Measurements from ENCODE around the gene CEACAM4.
"Not testable (repeated sequence)": the region's sequence is repeated elsewhere in the genome, so short reads cannot be mapped to it uniquely, and the experiment has no call there.

The CEACAM4 gene

GRCh38 chr19:41626877-41627276 is at the start of gene CEACAM4:
TSS of gene CEACAM4 (minus strand) at chr19:41627074. CDS start at chr19:41626963, 111 bp downstream.
- no peak within 1 kb of the TSS for H3K27ac ChIP-seq (ENCODE audit: low read depth, low read length)
- H3K4me1 ChIP-seq (ENCODE audit: control insufficient read depth, insufficient read depth, low read length): no peaks in the 10 kb centered on the region
- H3K36me3 ChIP-seq (ENCODE audit: control insufficient read depth, insufficient read depth, low read length): no peaks in the 10 kb centered on the region
- peaks cover 4% of the 10 kb centered on the region; the same call in 1 of the 2 replicates for H3K9me3 ChIP-seq (ENCODE audit: control insufficient read depth, insufficient read depth, low read depth, low read length)
- no peak within 1 kb of the TSS for H3K4me3 ChIP-seq (ENCODE audit: low read depth, low read length)
- peaks cover 59% of the 10 kb centered on the region for H3K27me3 ChIP-seq (ENCODE audit: control insufficient read depth, insufficient read depth, low read length)
- H3K9ac ChIP-seq (ENCODE audit: low read length): no peak within 1 kb of the TSS

GRCh38 chr19:41671486-41671885 is 44.6 kb upstream of the CEACAM4 start:
- Histone ChIP-seq H3K9ac (ENCODE audit: low read length) (no peak overlapping the region), H3K4me1 (ENCODE audit: control insufficient read depth, insufficient read depth, low read length) (no peaks in the 10 kb centered on the region), H3K9me3 (ENCODE audit: control insufficient read depth, insufficient read depth, low read depth, low read length) (peaks cover 4% of the 10 kb centered on the region; the same call in 1 of the 2 replicates), H3K4me3 (ENCODE audit: low read depth, low read length) (no peak overlapping the region), H3K27ac (ENCODE audit: low read depth, low read length) (no peak overlapping the region), H3K27me3 (ENCODE audit: control insufficient read depth, insufficient read depth, low read length) (peaks cover 43% of the 10 kb centered on the region), H3K36me3 (ENCODE audit: control insufficient read depth, insufficient read depth, low read length) (no peaks in the 10 kb centered on the region)

- H3K27me3 ChIP-seq (ENCODE audit: control insufficient read depth, insufficient read depth, low read length): peaks cover 40% of the 10 kb centered on the region
- H3K4me3 ChIP-seq (ENCODE audit: low read depth, low read length): no peak overlapping the region
- H3K9ac ChIP-seq (ENCODE audit: low read length): no peak overlapping the region
- no peaks in the 10 kb centered on the region for H3K36me3 ChIP-seq (ENCODE audit: control insufficient read depth, insufficient read depth, low read length)
- H3K27ac ChIP-seq (ENCODE audit: low read depth, low read length): no peak overlapping the region
- H3K4me1 ChIP-seq (ENCODE audit: control insufficient read depth, insufficient read depth, low read length): no peaks in the 10 kb centered on the region
- peaks cover 10% of the 10 kb centered on the region for H3K9me3 ChIP-seq (ENCODE audit: control insufficient read depth, insufficient read depth, low read depth, low read length)
Observed at GRCh38 chr19:41670755-41671154, 43.9 kb upstream of the CEACAM4 start.

GRCh38 chr19:41668315-41668714 is 41.4 kb upstream of the CEACAM4 start:
- no peaks in the 10 kb centered on the region for H3K36me3 ChIP-seq (ENCODE audit: control insufficient read depth, insufficient read depth, low read length)
- peaks cover 28% of the 10 kb centered on the region for H3K27me3 ChIP-seq (ENCODE audit: control insufficient read depth, insufficient read depth, low read length)
- no peak overlapping the region for H3K4me3 ChIP-seq (ENCODE audit: low read depth, low read length)
- H3K9me3 ChIP-seq (ENCODE audit: control insufficient read depth, insufficient read depth, low read depth, low read length): peaks cover 14% of the 10 kb centered on the region
- no peak overlapping the region for H3K27ac ChIP-seq (ENCODE audit: low read depth, low read length)
- no peak overlapping the region for H3K9ac ChIP-seq (ENCODE audit: low read length)
- H3K4me1 ChIP-seq (ENCODE audit: control insufficient read depth, insufficient read depth, low read length): no peaks in the 10 kb centered on the region

GRCh38 chr19:41666075-41666474 is 39.2 kb upstream of the CEACAM4 start:
- Histone ChIP-seq H3K36me3 (ENCODE audit: control insufficient read depth, insufficient read depth, low read length) (no peaks in the 10 kb centered on the region), H3K4me3 (ENCODE audit: low read depth, low read length) (no peak overlapping the region), H3K4me1 (ENCODE audit: control insufficient read depth, insufficient read depth, low read length) (no peaks in the 10 kb centered on the region), H3K9me3 (ENCODE audit: control insufficient read depth, insufficient read depth, low read depth, low read length) (peaks cover 14% of the 10 kb centered on the region), H3K27ac (ENCODE audit: low read depth, low read length) (no peak overlapping the region), H3K27me3 (ENCODE audit: control insufficient read depth, insufficient read depth, low read length) (peaks cover 12% of the 10 kb centered on the region), H3K9ac (ENCODE audit: low read length) (no peak overlapping the region)

- Histone ChIP-seq H3K27ac (ENCODE audit: low read depth, low read length) (no peak overlapping the region), H3K9ac (ENCODE audit: low read length) (no peak overlapping the region), H3K36me3 (ENCODE audit: control insufficient read depth, insufficient read depth, low read length) (no peaks in the 10 kb centered on the region), H3K4me1 (ENCODE audit: control insufficient read depth, insufficient read depth, low read length) (peaks cover 12% of the 10 kb centered on the region), H3K27me3 (ENCODE audit: control insufficient read depth, insufficient read depth, low read length) (no peaks in the 10 kb centered on the region; the same call in 1 of the 2 replicates), H3K9me3 (ENCODE audit: control insufficient read depth, insufficient read depth, low read depth, low read length) (no peaks in the 10 kb centered on the region), H3K4me3 (ENCODE audit: low read depth, low read length) (no peak overlapping the region)
Observed at GRCh38 chr19:41657157-41657556, 30.3 kb upstream of the CEACAM4 start.

GRCh38 chr19:41656756-41657155 is 29.9 kb upstream of the CEACAM4 start:
- not testable (repeated sequence) for H3K4me3 ChIP-seq (ENCODE audit: low read depth, low read length); H3K27me3 ChIP-seq (ENCODE audit: control insufficient read depth, insufficient read depth, low read length); H3K9me3 ChIP-seq (ENCODE audit: control insufficient read depth, insufficient read depth, low read depth, low read length); H3K27ac ChIP-seq (ENCODE audit: low read depth, low read length); H3K36me3 ChIP-seq (ENCODE audit: control insufficient read depth, insufficient read depth, low read length); H3K9ac ChIP-seq (ENCODE audit: low read length)
- H3K4me1 ChIP-seq (ENCODE audit: control insufficient read depth, insufficient read depth, low read length): peaks cover 16% of the 10 kb centered on the region

GRCh38 chr19:41652250-41652649 is 25.4 kb upstream of the CEACAM4 start:
- Histone ChIP-seq H3K4me3 (ENCODE audit: low read depth, low read length) (no peak overlapping the region), H3K4me1 (ENCODE audit: control insufficient read depth, insufficient read depth, low read length) (peaks cover 15% of the 10 kb centered on the region), H3K27me3 (ENCODE audit: control insufficient read depth, insufficient read depth, low read length) (peaks cover 29% of the 10 kb centered on the region), H3K9me3 (ENCODE audit: control insufficient read depth, insufficient read depth, low read depth, low read length) (no peaks in the 10 kb centered on the region), H3K27ac (ENCODE audit: low read depth, low read length) (no peak overlapping the region), H3K36me3 (ENCODE audit: control insufficient read depth, insufficient read depth, low read length) (no peaks in the 10 kb centered on the region), H3K9ac (ENCODE audit: low read length) (no peak overlapping the region)

- Histone ChIP-seq H3K27ac (ENCODE audit: low read depth, low read length) (no peak overlapping the region), H3K4me1 (ENCODE audit: control insufficient read depth, insufficient read depth, low read length) (peaks cover 9% of the 10 kb centered on the region; the same call in 1 of the 2 replicates), H3K36me3 (ENCODE audit: control insufficient read depth, insufficient read depth, low read length) (no peaks in the 10 kb centered on the region), H3K4me3 (ENCODE audit: low read depth, low read length) (no peak overlapping the region), H3K9ac (ENCODE audit: low read length) (no peak overlapping the region), H3K9me3 (ENCODE audit: control insufficient read depth, insufficient read depth, low read depth, low read length) (no peaks in the 10 kb centered on the region), H3K27me3 (ENCODE audit: control insufficient read depth, insufficient read depth, low read length) (peaks cover 29% of the 10 kb centered on the region)
Observed at GRCh38 chr19:41649827-41650226, 23.0 kb upstream of the CEACAM4 start.

- Histone ChIP-seq H3K36me3 (ENCODE audit: control insufficient read depth, insufficient read depth, low read length) (no peaks in the 10 kb centered on the region), H3K9ac (ENCODE audit: low read length) (no peak overlapping the region), H3K4me1 (ENCODE audit: control insufficient read depth, insufficient read depth, low read length) (no peaks in the 10 kb centered on the region), H3K9me3 (ENCODE audit: control insufficient read depth, insufficient read depth, low read depth, low read length) (no peaks in the 10 kb centered on the region), H3K27ac (ENCODE audit: low read depth, low read length) (no peak overlapping the region), H3K4me3 (ENCODE audit: low read depth, low read length) (no peak overlapping the region), H3K27me3 (ENCODE audit: control insufficient read depth, insufficient read depth, low read length) (peaks cover 26% of the 10 kb centered on the region)
Observed at GRCh38 chr19:41646589-41647204, 19.8 kb upstream of the CEACAM4 start.

GRCh38 chr19:41641879-41642485 is 15.1 kb upstream of the CEACAM4 start:
- H3K36me3 ChIP-seq (ENCODE audit: control insufficient read depth, insufficient read depth, low read length): no peaks in the 10 kb centered on the region
- no peak overlapping the region for H3K9ac ChIP-seq (ENCODE audit: low read length)
- no peaks in the 10 kb centered on the region for H3K9me3 ChIP-seq (ENCODE audit: control insufficient read depth, insufficient read depth, low read depth, low read length)
- H3K27me3 ChIP-seq (ENCODE audit: control insufficient read depth, insufficient read depth, low read length): peaks cover 18% of the 10 kb centered on the region
- H3K27ac ChIP-seq (ENCODE audit: low read depth, low read length): no peak overlapping the region
- H3K4me3 ChIP-seq (ENCODE audit: low read depth, low read length): no peak overlapping the region
- no peaks in the 10 kb centered on the region for H3K4me1 ChIP-seq (ENCODE audit: control insufficient read depth, insufficient read depth, low read length)

All from HUES6 (cell line).